Activated T-helper 1 cell treated with anti-CD3 and anti-CD28 coated beads, Interleukin-2, amount 50 U/mL, for 16 hours (primary cell): ENCODE measurements around the gene TDRD15.
"Not testable (repeated sequence)": the region's sequence is repeated elsewhere in the genome, so short reads cannot be mapped to it uniquely, and the experiment has no call there.

Experiments
- DNase-seq, 2 donors: peaks; one replicate each; pipeline ENCODE4 v3.0.0-alpha.2; 2020; ENCODE audit warnings: low read depth in 1 of 2, low spot score in 1 of 2

Gene TDRD15

GRCh38 chr2:21146638-21147037 lies 22.9 kb downstream of the TDRD15 start:
- no peak for DNase-seq

GRCh38 chr2:21148718-21149117 lies 24.9 kb downstream of the TDRD15 start:
- no peak for DNase-seq

- DNase-seq: not testable (repeated sequence)
Observed at GRCh38 chr2:21151234-21151633, 27.5 kb downstream of the TDRD15 start.

- no peak for DNase-seq
Observed at GRCh38 chr2:21155365-21156136, 31.8 kb downstream of the TDRD15 start.

GRCh38 chr2:21161122-21161521 lies 37.4 kb downstream of the TDRD15 start:
- no peak for DNase-seq

- DNase-seq: no peak
Observed at GRCh38 chr2:21161832-21162614, 38.3 kb downstream of the TDRD15 start.

GRCh38 chr2:21162615-21162878 lies 38.8 kb downstream of the TDRD15 start:
- DNase-seq: no peak

GRCh38 chr2:21163213-21163612 lies 39.4 kb downstream of the TDRD15 start:
- DNase-seq: no peak

- no peak for DNase-seq
Observed at GRCh38 chr2:21165350-21165749, 41.6 kb downstream of the TDRD15 start.

- no peak for DNase-seq
Observed at GRCh38 chr2:21175895-21176646, 52.3 kb downstream of the TDRD15 start.

- DNase-seq: no peak
Observed at GRCh38 chr2:21181957-21182356, 58.2 kb downstream of the TDRD15 start.

GRCh38 chr2:21183306-21183705 lies 59.5 kb downstream of the TDRD15 start:
- DNase-seq: no peak

GRCh38 chr2:21183726-21184125 lies 60.0 kb downstream of the TDRD15 start:
- DNase-seq: no peak

- no peak for DNase-seq
Observed at GRCh38 chr2:21191535-21191934, 67.8 kb downstream of the TDRD15 start.
